K562 (cell line): ENCODE measurements around the gene MRPL11. TPM values are rescaled to one million over a fixed set of nuclear protein-coding genes. Genes with fewer than 3 reads are reported as not detected.
A peak's percentile ranks its signal among the peaks of the same experiment; 100 is the strongest.

Experiments used
- ATAC-seq: fragments of 200-7000 bp; cut with Tn5 transposase; 3 replicates; pipeline ENCODE4 v1.9.1; 2020; ENCODE audit warnings: moderate library complexity
- BruUV-seq: library from RNA; stranded (reverse); fragments of 400-500 nt; replicated peaks from 2 replicates; lab custom pipeline; 2021; lab: Mats Ljungman, UMichigan
- CTCF ChIA-PET: fragments of 300-600 bp; formaldehyde crosslinking; extraction: SDS; loops from one replicate; lab custom pipeline; 2021; ENCODE audit warnings: low intra/inter-chr PET ratio; lab: Yijun Ruan, JAX
- POLR2A ChIA-PET: fragments of 300-600, 350-650 bp; sonication (Branson Sonifier 250); formaldehyde crosslinking; extraction: SDS; loops from one replicate; lab custom pipeline; 2021; ENCODE audit warnings: antibody characterized with exemption, inconsistent platforms; lab: Yijun Ruan, JAX
- DNase-seq, 4 experiments: peaks; one replicate each; pipeline versions ENCODE4 v3.0.0 to v3.0.0-alpha.2; 2011 to 2018; ENCODE audit warnings: low spot score in 3 of 4, mixed read lengths in 3 of 4; ENCODE audit errors: extremely low read depth in 1 of 4
- FAIRE-seq: peaks from 2 replicates; lab custom pipeline; 2011; peaks lifted over from hg19 to GRCh38; lab: Jason Lieb, UNC
- H2AFZ ChIP-seq: 2 replicates; pipeline ENCODE4 v1.6.0; 2011; ENCODE audit warnings: low read depth, low read length, control low read depth, inconsistent platforms
- H3K27ac ChIP-seq: fragments of 200-600 bp; 3 replicates; pipeline ENCODE4 v1.8.0; 2011; ENCODE audit warnings: low read depth, mild to moderate bottlenecking, control low read depth, inconsistent platforms, low read length, moderate library complexity, mixed read lengths; ENCODE audit errors: extremely low read depth
- H3K27me3 ChIP-seq, 2 experiments: fragments of 300-600 bp in 1 of 2; 2 replicates in 1 of 2; 3 replicates in 1 of 2; pipeline versions ENCODE4 v1.6.0 to v1.8.0; 2011; ENCODE audit warnings: inconsistent platforms in 2 of 2, low read length in 2 of 2, mild to moderate bottlenecking in 1 of 2, mixed read lengths in 1 of 2, moderate library complexity in 1 of 2; ENCODE audit not compliant: control insufficient read depth in 2 of 2, insufficient read depth in 2 of 2
- H3K36me3 ChIP-seq: fragments of 300-600 bp; 3 replicates; pipeline ENCODE4 v1.8.0; 2011; ENCODE audit warnings: mild to moderate bottlenecking, low read length, inconsistent platforms; ENCODE audit not compliant: control insufficient read depth, insufficient read depth
- H3K4me1 ChIP-seq, 2 experiments: fragments of 200-600 bp in 1 of 2; replicated peaks in 1 of 2; 2 replicates in 1 of 2; 3 replicates in 1 of 2; pipeline versions ENCODE4 v1.5.1 to v1.8.0; 2011; ENCODE audit warnings: inconsistent platforms in 2 of 2, low read length in 2 of 2, mild to moderate bottlenecking in 1 of 2, mixed read lengths in 1 of 2, moderate library complexity in 1 of 2; ENCODE audit not compliant: control insufficient read depth in 2 of 2, insufficient read depth in 2 of 2
- H3K4me2 ChIP-seq: 2 replicates; pipeline ENCODE4 v1.6.1; 2011; ENCODE audit warnings: low read length, control low read depth, inconsistent platforms, mixed read lengths; ENCODE audit not compliant: insufficient read depth
- H3K4me3 ChIP-seq: fragments of 200-600 bp; sonication (generic), shearing (Covaris generic); 2 replicates; pipeline ENCODE4 v1.5.1; 2016; ENCODE audit warnings: control low read depth, inconsistent platforms
- H3K79me2 ChIP-seq: fragments of 200-600 bp; 3 replicates; pipeline ENCODE4 v1.8.0; 2011; ENCODE audit warnings: low read length, inconsistent platforms; ENCODE audit not compliant: control insufficient read depth, insufficient read depth
- H3K9ac ChIP-seq, 2 experiments: 2 replicates each; pipeline versions ENCODE4 v1.6.0 to v1.6.1; 2011; ENCODE audit warnings: low read depth in 2 of 2, low read length in 2 of 2, control low read depth in 1 of 2, inconsistent platforms in 1 of 2, mild to moderate bottlenecking in 1 of 2, mixed read lengths in 1 of 2; ENCODE audit not compliant: insufficient read depth in 1 of 2
- H3K9me1 ChIP-seq: one replicate; pipeline ENCODE4 v1.6.0; 2011; ENCODE audit warnings: inconsistent platforms, mild to moderate bottlenecking, low read length, moderate library complexity; ENCODE audit not compliant: control insufficient read depth, insufficient read depth
- H3K9me3 ChIP-seq: replicated peaks from 2 replicates; pipeline ENCODE4 v1.5.1; 2011; ENCODE audit warnings: low read depth, low read length, inconsistent platforms; ENCODE audit not compliant: control insufficient read depth, insufficient read depth
- H4K20me1 ChIP-seq: replicated peaks from 2 replicates; pipeline ENCODE4 v1.6.1; 2011; ENCODE audit warnings: low read length, inconsistent platforms, mixed read lengths; ENCODE audit not compliant: control insufficient read depth, insufficient read depth
- ATF7 ChIP-seq: fragments of 450-650 bp; IDR thresholded peaks from 2 replicates; pipeline ENCODE4 v1.7.1; 2014; ENCODE audit warnings: mild to moderate bottlenecking, moderate library complexity
- BHLHE40 ChIP-seq: IDR thresholded peaks from 2 replicates; pipeline ENCODE4 v1.6.1; 2011; ENCODE audit warnings: low read length, improper control_type of control experiment
- ESRRA ChIP-seq: fragments of 450-650 bp; IDR thresholded peaks from 2 replicates; pipeline ENCODE4 v1.6.1; 2014; ENCODE audit warnings: low read depth, mild to moderate bottlenecking, moderate library complexity, borderline replicate concordance
- FOXK1 ChIP-seq: sonication (generic); formaldehyde crosslinking; IDR thresholded peaks from 2 replicates; pipeline ENCODE4 v1.8.0; 2022; ENCODE audit warnings: missing genetic modification reagents, mild to moderate bottlenecking, borderline replicate concordance
- HCFC1 ChIP-seq: IDR thresholded peaks from 2 replicates; pipeline ENCODE4 v1.6.1; 2012; ENCODE audit warnings: low read depth, low read length, improper control_type of control experiment
- IRF9 ChIP-seq: fragments of 450-650 bp; IDR thresholded peaks from 2 replicates; pipeline ENCODE4 v1.6.1; 2016; ENCODE audit warnings: missing biosample characterization, missing genetic modification characterization
- JUN ChIP-seq, 2 experiments: sonication (generic) in 1 of 2; formaldehyde crosslinking in 1 of 2; IDR thresholded peaks; 2 replicates each; pipeline versions ENCODE4 v1.6.1 to v1.8.0; 2012 to 2022; ENCODE audit warnings: borderline replicate concordance in 2 of 2, mild to moderate bottlenecking in 2 of 2, improper control_type of control experiment in 1 of 2, low read depth in 1 of 2, low read length in 1 of 2, missing genetic modification reagents in 1 of 2
- MEIS2 ChIP-seq: fragments of 450-650 bp; IDR thresholded peaks from 2 replicates; pipeline ENCODE4 v1.6.1; 2014; ENCODE audit warnings: mild to moderate bottlenecking; ENCODE audit not compliant: partially characterized antibody
- MIER1 ChIP-seq: fragments of 450-650 bp; IDR thresholded peaks from 2 replicates; pipeline ENCODE4 v1.6.1; 2016; ENCODE audit warnings: antibody characterized with exemption, mild to moderate bottlenecking, low read depth
- PBX2 ChIP-seq, 2 experiments: IDR thresholded peaks in 1 of 2; conservative IDR thresholded peaks in 1 of 2; 2 replicates each; pipeline ENCODE4 v1.6.1; 2016; ENCODE audit warnings: low read depth in 2 of 2, mild to moderate bottlenecking in 1 of 2, missing compliant biosample characterization in 1 of 2, missing genetic modification characterization in 1 of 2, moderate library complexity in 1 of 2
- PHB ChIP-seq: fragments of 250-450 bp; sonication (Bioruptor Pico); IDR thresholded peaks from 2 replicates; pipeline ENCODE4 v1.5.0; 2021
- PTBP1 ChIP-seq: fragments of 200-400 bp; formaldehyde crosslinking; IDR thresholded peaks from 2 replicates; pipeline ENCODE4 v1.6.1; 2017; ENCODE audit warnings: low read depth, low read length
- RAD21 ChIP-seq, 2 experiments: fragments of 250-450 bp in 1 of 2; fragments of 450-650 bp in 1 of 2; sonication (Bioruptor Pico) in 1 of 2; formaldehyde crosslinking in 1 of 2; IDR thresholded peaks in 1 of 2; conservative IDR thresholded peaks in 1 of 2; 2 replicates each; pipeline versions ENCODE4 v1.4.0 to v1.8.0; 2020 to 2022; ENCODE audit warnings: mild to moderate bottlenecking in 2 of 2, moderate library complexity in 1 of 2
- RBM22 ChIP-seq: fragments of 200-400 bp; formaldehyde crosslinking; IDR thresholded peaks from 2 replicates; pipeline ENCODE4 v1.6.1; 2018; ENCODE audit warnings: low read length, low read depth; ENCODE audit not compliant: poor library complexity, severe bottlenecking
- ZFP1 ChIP-seq: fragments of 450-650 bp; formaldehyde crosslinking; IDR thresholded peaks from 2 replicates; pipeline ENCODE4 v1.4.0; 2020; ENCODE audit warnings: mild to moderate bottlenecking, mixed read lengths
- WGBS: fragments of 100-300 bp; shearing (Covaris generic); methylation state at CpG from one replicate; pipeline ENCODE4 v1.1.6; 2016; ENCODE audit warnings: low coverage, mixed read lengths; ENCODE audit not compliant: insufficient coverage; ENCODE audit errors: missing lambda C conversion rate; 5-methylcytosine and 5-hydroxymethylcytosine counted together
- in situ Hi-C: fragments of 300-500 bp; cut with MboI; formaldehyde crosslinking; loops from 4 replicates; pipeline ENCODE4 v1.15.0; 2018; ENCODE audit warnings: inconsistent platforms, mixed read lengths
- intact Hi-C: fragments of 100-400 bp; cut with micrococcal nuclease; formaldehyde crosslinking; loops from 2 replicates; pipeline ENCODE4 v1.14.2; 2022
- polyA plus RNA-seq, 8 experiments: library from polyadenylated mRNA; depleted of rRNA in 4 of 8; stranded (reverse) in 5 of 8; unstranded in 3 of 8; fragments of >200 nt; fragmentation: Nextera tagmentation in 2 of 8; fragmentation: Illumina TruSeq in 1 of 8; extraction: Ambion mirVana in 2 of 8; extraction: Trizol in 1 of 8; gene quantifications; 2 replicates each; pipeline versions ENCODE4 v1.2.1 to v1.2.3, GENCODE V29; 2011 to 2014; ENCODE audit warnings: inconsistent platforms in 1 of 8, missing spikeins in 1 of 8
- total RNA-seq, 7 experiments: library from RNA; depleted of rRNA in 6 of 7; stranded (reverse); fragments of >200 nt in 6 of 7; fragmentation: Illumina TruSeq in 2 of 7; extraction: Trizol in 2 of 7; gene quantifications; 2 replicates each; pipeline versions ENCODE4 v1.2.1 to v1.2.3, GENCODE V29; 2011 to 2021; ENCODE audit warnings: low replicate concordance in 1 of 7

MRPL11 gene
- total and polyA plus RNA-seq, 9 of the 15 experiments (the other 6 are each of a cell fraction or from before 2014, with no cell fraction given) = 33.0 to 173 (median 91.9) TPM

GRCh38 chr11:66386171-66387069, 52.2 kb downstream of the MRPL11 start:
- WGBS = 3% methylated on average over 20 of the region's 20 CpGs
- Histone ChIP-seq H3K4me1 (peaks cover 0 to 5% of the 10 kb centered on the region in 2 experiments; a peak in 2 of 5 replicates), H3K9ac (peak overlapping the region; percentile 25 to 28; a peak in 2 of 4 replicates), H3K9me3 (no peaks in the 10 kb centered on the region), H3K4me2 (peak overlapping the region; percentile 63), H3K36me3 (no peaks in the 10 kb centered on the region), H3K9me1 (no peaks in the 10 kb centered on the region), H2AFZ (peak overlapping the region; percentile 79), H3K27ac (no peak overlapping the region), H3K79me2 (no peaks in the 10 kb centered on the region), H4K20me1 (no peaks in the 10 kb centered on the region), H3K4me3 (no peak overlapping the region; the same call in 1 of the 2 replicates), H3K27me3 (peaks cover 0 to 7% of the 10 kb centered on the region in 2 experiments; a peak in 2 of 5 replicates)
- DNase-seq (peak; percentile 55 to 90 (median 62)), ATAC-seq (peak; percentile 87), FAIRE-seq (peak; percentile 91)
- BruUV-seq = no TSS peak
- ChIA-PET CTCF (interaction anchor here (0.6 to 1.8 kb wide), 9 partner anchors 22 to 1136 kb away, joined by 3 to 7 read pairs (median 3); partner anchors contain the start of gene MRPL11), POLR2A (interaction anchor here (0.6 to 1.5 kb wide), 10 partner anchors 11 to 695 kb away, joined by 3 to 8 read pairs (median 4); partner anchors contain the start of genes SLC29A2 and YIF1A)
- in situ Hi-C loops = no loop called here
- intact Hi-C loops = loop anchor here (1.0 kb wide), 1 partner anchor 44 kb away; no protein-coding TSS in a partner anchor
- TF ChIP-seq ZFP1 (CRISPR knock-in tag) = no peak
- TF ChIP-seq ESRRA = peak; percentile 49; the same call in 1 of the 2 replicates
- TF ChIP-seq RAD21 (CRISPR knock-in tag; conservative IDR thresholded peaks at IDR 0.05 in 1 of 2, IDR thresholded peaks at IDR 0.05 in 1 of 2) = peak; percentile 64 to 78
- TF ChIP-seq JUN (IDR thresholded peaks at IDR 0.05; ENCODE audit: borderline replicate concordance, low read depth, low read length) = no peak
- TF ChIP-seq JUN (CRISPR knock-in tag; IDR thresholded peaks at IDR 0.05; ENCODE audit: borderline replicate concordance) = no peak
- no peak for TF ChIP-seq PHB
- TF ChIP-seq FOXK1 (CRISPR knock-in tag) = 0 out of 2 replicates have a peak, but pooled peaks have one; percentile 42
- TF ChIP-seq MIER1 = no peak
- TF ChIP-seq MEIS2 = peak; percentile 84
- no peak for TF ChIP-seq PBX2 (CRISPR knock-in tag; IDR thresholded peaks at IDR 0.05; ENCODE audit: low read depth)
- TF ChIP-seq PBX2 (tag; conservative IDR thresholded peaks at IDR 0.05; ENCODE audit: low read depth) = peak; percentile 61
- TF ChIP-seq PTBP1 = no peak
- TF ChIP-seq HCFC1 = 0 out of 2 replicates have a peak, but pooled peaks have one; percentile 16
- TF ChIP-seq IRF9 (tag) = 0 out of 2 replicates have a peak, but pooled peaks have one; percentile 46
- TF ChIP-seq ATF7 = 0 out of 2 replicates have a peak, but pooled peaks have one; percentile 19
- TF ChIP-seq RBM22 = no peak
- TF ChIP-seq BHLHE40 = no peak
